ENCODE data around the gene SLC39A11.

- TF ChIP-seq EZH2 (IDR thresholded peaks at IDR 0.05; ENCODE audit: insufficient read depth, poor library complexity, severe bottlenecking) = no peak
- TF ChIP-seq EZH2phosphoT487 (IDR thresholded peaks at IDR 0.05; ENCODE audit: insufficient read depth, low read depth) = no peak
These were observed 46.8 kb downstream of the SLC39A11 start for GRCh38 chr17:73045724-73046123.

Measured in GM23248 (cell line).